ENCODE data around the gene TRAPPC10. TPM values are rescaled to one million over a fixed set of nuclear protein-coding genes. Genes with fewer than 3 reads are reported as not detected.

The TRAPPC10 gene
- total RNA-seq, 1 donor from 2014 or later = 41.7 TPM

DNA sequence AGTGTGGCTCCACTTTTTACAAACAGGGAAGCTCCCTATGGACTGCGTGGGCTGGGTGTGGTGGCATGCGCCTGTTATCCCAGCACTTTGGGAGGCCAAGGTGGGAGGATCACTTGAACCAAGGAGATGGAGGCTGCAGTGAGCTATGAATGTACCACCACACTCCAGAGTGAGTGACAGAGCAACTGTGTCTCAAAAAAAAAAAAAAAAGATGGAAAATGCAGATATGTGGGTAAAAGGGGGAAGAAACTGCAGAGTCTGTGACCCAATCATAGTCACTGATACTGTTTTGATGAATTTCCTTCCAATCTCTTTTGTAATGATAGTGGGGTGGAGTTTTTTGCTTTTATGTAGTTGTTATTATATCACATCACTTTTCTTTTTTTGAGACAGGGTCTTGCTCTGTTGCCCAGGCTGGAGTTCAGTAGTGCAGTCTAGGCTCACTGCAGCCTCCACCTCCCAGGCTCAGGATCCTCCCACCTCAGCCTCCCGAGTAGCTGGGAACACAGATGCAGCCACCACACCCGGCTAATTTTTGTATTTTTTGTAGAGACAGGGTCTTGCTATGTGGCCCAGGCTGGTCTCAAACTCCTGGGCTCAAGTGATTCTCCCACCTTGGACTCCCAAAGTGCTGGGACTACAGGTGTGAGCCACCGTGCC is 8.7 kb upstream of the TRAPPC10 start:
- Mint-ChIP-seq H3K27me3 (ENCODE audit: unreplicated experiment) (no peaks in the 10 kb centered on the region), H3K4me3 (ENCODE audit: unreplicated experiment) (no peak overlapping the region), H3K4me1 (ENCODE audit: unreplicated experiment) (peaks cover 23% of the 10 kb centered on the region), H3K9me3 (ENCODE audit: unreplicated experiment) (no peaks in the 10 kb centered on the region), H3K27ac (ENCODE audit: unreplicated experiment) (no peak overlapping the region), H3K36me3 (ENCODE audit: unreplicated experiment) (no peaks in the 10 kb centered on the region)
- DNase-seq (ENCODE audit: extremely low spot score, unreplicated experiment) = no peak
- TF ChIP-seq, protein P1, sequence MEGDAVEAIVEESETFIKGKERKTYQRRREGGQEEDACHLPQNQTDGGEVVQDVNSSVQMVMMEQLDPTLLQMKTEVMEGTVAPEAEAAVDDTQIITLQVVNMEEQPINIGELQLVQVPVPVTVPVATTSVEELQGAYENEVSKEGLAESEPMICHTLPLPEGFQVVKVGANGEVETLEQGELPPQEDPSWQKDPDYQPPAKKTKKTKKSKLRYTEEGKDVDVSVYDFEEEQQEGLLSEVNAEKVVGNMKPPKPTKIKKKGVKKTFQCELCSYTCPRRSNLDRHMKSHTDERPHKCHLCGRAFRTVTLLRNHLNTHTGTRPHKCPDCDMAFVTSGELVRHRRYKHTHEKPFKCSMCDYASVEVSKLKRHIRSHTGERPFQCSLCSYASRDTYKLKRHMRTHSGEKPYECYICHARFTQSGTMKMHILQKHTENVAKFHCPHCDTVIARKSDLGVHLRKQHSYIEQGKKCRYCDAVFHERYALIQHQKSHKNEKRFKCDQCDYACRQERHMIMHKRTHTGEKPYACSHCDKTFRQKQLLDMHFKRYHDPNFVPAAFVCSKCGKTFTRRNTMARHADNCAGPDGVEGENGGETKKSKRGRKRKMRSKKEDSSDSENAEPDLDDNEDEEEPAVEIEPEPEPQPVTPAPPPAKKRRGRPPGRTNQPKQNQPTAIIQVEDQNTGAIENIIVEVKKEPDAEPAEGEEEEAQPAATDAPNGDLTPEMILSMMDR (IDR thresholded peaks at IDR 0.05) = no peak

DNA sequence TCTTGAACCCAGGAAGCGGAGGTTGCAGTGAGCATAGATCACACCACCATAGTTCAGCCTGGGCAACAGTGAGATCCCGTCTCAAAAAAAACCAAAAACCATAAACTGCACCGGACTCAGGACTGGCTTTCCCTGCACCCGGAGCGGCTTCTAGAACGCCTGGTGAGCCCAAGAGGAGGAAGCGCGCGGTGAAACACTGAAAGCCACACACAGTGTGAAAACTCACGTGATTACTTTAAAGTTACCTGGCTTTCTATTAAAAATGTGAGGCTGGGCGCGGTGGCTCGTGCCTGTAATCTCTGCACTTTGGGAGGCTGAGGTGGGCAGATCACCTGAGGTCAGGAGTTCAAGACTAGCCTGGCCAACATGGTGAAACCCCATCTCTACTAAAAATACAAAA is 7.0 kb upstream of the TRAPPC10 start:
- H3K27me3 Mint-ChIP-seq (ENCODE audit: unreplicated experiment) = no peaks in the 10 kb centered on the region
- DNase-seq (ENCODE audit: extremely low spot score, unreplicated experiment) = no peak
- no peak overlapping the region for H3K4me3 Mint-ChIP-seq (ENCODE audit: unreplicated experiment)
- H3K36me3 Mint-ChIP-seq (ENCODE audit: unreplicated experiment) = no peaks in the 10 kb centered on the region
- H3K9me3 Mint-ChIP-seq (ENCODE audit: unreplicated experiment) = no peaks in the 10 kb centered on the region
- TF ChIP-seq, protein P1 (IDR thresholded peaks at IDR 0.05) = no peak
- peaks cover 32% of the 10 kb centered on the region for H3K4me1 Mint-ChIP-seq (ENCODE audit: unreplicated experiment)
- H3K27ac Mint-ChIP-seq (ENCODE audit: unreplicated experiment) = peak overlapping the region; percentile 94

DNA sequence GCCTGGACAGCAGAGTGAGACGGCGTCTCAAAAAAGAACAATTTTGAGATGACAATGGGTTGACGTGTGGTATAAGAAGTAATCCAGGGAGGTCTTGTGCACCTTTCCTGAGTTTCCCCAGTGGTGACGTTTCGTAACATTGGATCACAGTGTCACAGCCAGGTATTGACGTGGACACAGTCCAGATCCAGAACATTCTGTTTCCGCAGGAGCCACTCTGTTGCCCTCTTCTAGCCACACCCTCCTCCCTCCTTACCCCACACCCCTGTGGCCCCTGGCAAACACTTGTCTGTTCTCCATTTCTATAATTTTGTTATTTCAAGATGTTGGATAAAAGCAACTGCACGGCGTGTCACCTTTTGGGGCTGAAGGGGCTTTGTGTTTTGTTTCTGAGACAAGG is 6.5 kb upstream of the TRAPPC10 start:
- TF ChIP-seq, protein P1 (IDR thresholded peaks at IDR 0.05) = no peak
- DNase-seq (ENCODE audit: extremely low spot score, unreplicated experiment) = no peak
- Mint-ChIP-seq H3K9me3 (ENCODE audit: unreplicated experiment) (no peaks in the 10 kb centered on the region), H3K27me3 (ENCODE audit: unreplicated experiment) (no peaks in the 10 kb centered on the region), H3K36me3 (ENCODE audit: unreplicated experiment) (no peaks in the 10 kb centered on the region), H3K4me1 (ENCODE audit: unreplicated experiment) (peaks cover 37% of the 10 kb centered on the region), H3K4me3 (ENCODE audit: unreplicated experiment) (no peak overlapping the region), H3K27ac (ENCODE audit: unreplicated experiment) (peak overlapping the region; percentile 94)

DNA sequence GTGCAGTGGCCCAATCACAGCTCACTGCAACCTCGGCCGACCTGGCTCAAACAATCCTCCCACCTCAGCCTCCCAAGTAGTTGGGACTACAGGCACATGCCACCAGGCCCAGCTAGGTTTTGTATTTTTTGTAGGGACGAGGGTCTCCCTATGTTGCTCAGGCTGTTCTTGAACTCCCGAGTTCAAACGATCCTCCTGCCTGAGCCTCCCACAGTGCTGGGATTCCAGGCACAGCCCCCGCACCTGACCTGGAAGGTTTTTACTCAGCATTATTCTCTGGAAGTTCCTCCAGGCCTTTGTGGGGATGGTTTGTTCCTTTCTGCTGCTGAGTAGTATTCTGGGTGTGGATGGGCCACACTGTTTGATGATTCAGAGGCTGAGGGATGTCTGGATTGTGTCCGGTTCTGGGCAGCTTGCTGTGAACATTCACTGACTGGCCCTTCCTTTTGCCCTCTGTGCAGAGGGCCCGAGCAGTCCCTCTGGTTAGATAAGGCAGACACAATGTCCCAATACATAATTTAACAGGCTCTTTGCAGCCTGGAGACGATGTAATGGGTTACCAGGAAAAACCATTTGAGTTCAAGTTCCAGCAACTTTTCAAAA is 6.0 kb upstream of the TRAPPC10 start:
- Mint-ChIP-seq H3K27ac (ENCODE audit: unreplicated experiment) (peak overlapping the region; percentile 94), H3K27me3 (ENCODE audit: unreplicated experiment) (no peaks in the 10 kb centered on the region), H3K9me3 (ENCODE audit: unreplicated experiment) (no peaks in the 10 kb centered on the region), H3K4me3 (ENCODE audit: unreplicated experiment) (peak overlapping the region; percentile 32), H3K36me3 (ENCODE audit: unreplicated experiment) (no peaks in the 10 kb centered on the region), H3K4me1 (ENCODE audit: unreplicated experiment) (peaks cover 42% of the 10 kb centered on the region)
- TF ChIP-seq, protein P1 (IDR thresholded peaks at IDR 0.05) = no peak
- no peak for DNase-seq (ENCODE audit: extremely low spot score, unreplicated experiment)

DNA sequence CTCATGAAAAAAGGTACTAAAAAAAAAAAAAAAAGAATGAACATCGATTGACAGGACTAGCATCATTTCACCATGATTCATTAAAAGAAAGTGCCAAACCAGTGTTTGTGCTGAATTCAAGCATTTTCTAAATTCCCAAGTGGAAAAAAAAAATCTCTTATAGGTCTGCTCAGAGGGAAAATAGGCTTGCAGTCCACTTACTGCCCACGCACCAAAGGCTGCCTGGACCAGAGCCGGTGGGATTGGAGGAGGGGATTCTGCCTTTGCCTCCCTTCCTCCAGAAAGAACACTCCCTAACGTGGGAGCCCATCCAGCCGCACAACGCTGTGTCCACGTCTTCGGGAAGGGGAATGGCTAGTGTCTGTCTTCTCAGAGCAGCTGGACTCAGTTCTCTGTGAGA is 5.5 kb upstream of the TRAPPC10 start:
- H3K4me1 Mint-ChIP-seq (ENCODE audit: unreplicated experiment) = peaks cover 47% of the 10 kb centered on the region
- no peaks in the 10 kb centered on the region for H3K9me3 Mint-ChIP-seq (ENCODE audit: unreplicated experiment)
- peak overlapping the region; percentile 32 for H3K4me3 Mint-ChIP-seq (ENCODE audit: unreplicated experiment)
- H3K36me3 Mint-ChIP-seq (ENCODE audit: unreplicated experiment) = no peaks in the 10 kb centered on the region
- H3K27ac Mint-ChIP-seq (ENCODE audit: unreplicated experiment) = peak overlapping the region; percentile 94
- H3K27me3 Mint-ChIP-seq (ENCODE audit: unreplicated experiment) = no peaks in the 10 kb centered on the region
- TF ChIP-seq, protein P1 (IDR thresholded peaks at IDR 0.05) = no peak
- no peak for DNase-seq (ENCODE audit: extremely low spot score, unreplicated experiment)
